GM23338 (cell line): ENCODE measurements around the gene IRF2. TPM values are rescaled to one million over a fixed set of nuclear protein-coding genes. Genes with fewer than 3 reads are reported as not detected.

ENCODE experiments used
- EZH2 ChIP-seq: fragments of 200-600 bp; sonication (generic); IDR thresholded peaks from one replicate; pipeline ENCODE4 v1.8.0; 2017; ENCODE audit warnings: antibody characterized with exemption, mild to moderate bottlenecking, low read depth; ENCODE audit not compliant: unreplicated experiment
- EZH2phosphoT487 ChIP-seq: fragments of 200-600 bp; sonication (generic); IDR thresholded peaks from one replicate; pipeline ENCODE4 v1.8.1; 2018; ENCODE audit warnings: antibody characterized with exemption; ENCODE audit not compliant: unreplicated experiment
- NANOG ChIP-seq: IDR thresholded peaks from 2 replicates; pipeline ENCODE4 v1.6.1; 2016; ENCODE audit warnings: antibody characterized with exemption, borderline replicate concordance
- POLR2AphosphoS5 ChIP-seq: IDR thresholded peaks from 2 replicates; pipeline ENCODE4 v1.6.1; 2016; ENCODE audit warnings: antibody characterized with exemption, low read depth
- REST ChIP-seq: IDR thresholded peaks from one replicate; pipeline ENCODE4 v1.6.1; 2018; ENCODE audit warnings: antibody characterized with exemption; ENCODE audit not compliant: unreplicated experiment
- STAT1 ChIP-seq: IDR thresholded peaks from one replicate; pipeline ENCODE4 v1.6.1; 2016; ENCODE audit warnings: antibody characterized with exemption; ENCODE audit not compliant: unreplicated experiment
- polyA plus RNA-seq: library from polyadenylated mRNA; unstranded; fragments of >200 nt; fragmentation: Nextera tagmentation; extraction: Ambion mirVana; gene quantifications from 2 replicates; pipeline ENCODE4 v1.2.1, GENCODE V29; 2016
- total RNA-seq: library from RNA; depleted of rRNA; stranded (reverse); fragments of >200 nt; shearing (Covaris generic); gene quantifications from 2 replicates; pipeline ENCODE4 v1.2.3, GENCODE V29; 2014
- TF ChIP-seq, protein P1 (sequence below): fragments of 250-450 bp; sonication (Bioruptor Pico); IDR thresholded peaks from 2 replicates; pipeline ENCODE4 v1.5.0; 2020; ENCODE audit warnings: mild to moderate bottlenecking, moderate library complexity
- TF ChIP-seq, protein P2 (sequence below): IDR thresholded peaks from 2 replicates; pipeline ENCODE4 v1.6.1; 2016; ENCODE audit warnings: antibody characterized with exemption

Gene IRF2
- total and polyA plus RNA-seq, 2 experiments from 2014 or later, result 14.7 to 15.0 TPM

GRCh38 chr4:184384810-184385557, 89.4 kb downstream of the IRF2 start (continued):
- TF ChIP-seq, protein P1, sequence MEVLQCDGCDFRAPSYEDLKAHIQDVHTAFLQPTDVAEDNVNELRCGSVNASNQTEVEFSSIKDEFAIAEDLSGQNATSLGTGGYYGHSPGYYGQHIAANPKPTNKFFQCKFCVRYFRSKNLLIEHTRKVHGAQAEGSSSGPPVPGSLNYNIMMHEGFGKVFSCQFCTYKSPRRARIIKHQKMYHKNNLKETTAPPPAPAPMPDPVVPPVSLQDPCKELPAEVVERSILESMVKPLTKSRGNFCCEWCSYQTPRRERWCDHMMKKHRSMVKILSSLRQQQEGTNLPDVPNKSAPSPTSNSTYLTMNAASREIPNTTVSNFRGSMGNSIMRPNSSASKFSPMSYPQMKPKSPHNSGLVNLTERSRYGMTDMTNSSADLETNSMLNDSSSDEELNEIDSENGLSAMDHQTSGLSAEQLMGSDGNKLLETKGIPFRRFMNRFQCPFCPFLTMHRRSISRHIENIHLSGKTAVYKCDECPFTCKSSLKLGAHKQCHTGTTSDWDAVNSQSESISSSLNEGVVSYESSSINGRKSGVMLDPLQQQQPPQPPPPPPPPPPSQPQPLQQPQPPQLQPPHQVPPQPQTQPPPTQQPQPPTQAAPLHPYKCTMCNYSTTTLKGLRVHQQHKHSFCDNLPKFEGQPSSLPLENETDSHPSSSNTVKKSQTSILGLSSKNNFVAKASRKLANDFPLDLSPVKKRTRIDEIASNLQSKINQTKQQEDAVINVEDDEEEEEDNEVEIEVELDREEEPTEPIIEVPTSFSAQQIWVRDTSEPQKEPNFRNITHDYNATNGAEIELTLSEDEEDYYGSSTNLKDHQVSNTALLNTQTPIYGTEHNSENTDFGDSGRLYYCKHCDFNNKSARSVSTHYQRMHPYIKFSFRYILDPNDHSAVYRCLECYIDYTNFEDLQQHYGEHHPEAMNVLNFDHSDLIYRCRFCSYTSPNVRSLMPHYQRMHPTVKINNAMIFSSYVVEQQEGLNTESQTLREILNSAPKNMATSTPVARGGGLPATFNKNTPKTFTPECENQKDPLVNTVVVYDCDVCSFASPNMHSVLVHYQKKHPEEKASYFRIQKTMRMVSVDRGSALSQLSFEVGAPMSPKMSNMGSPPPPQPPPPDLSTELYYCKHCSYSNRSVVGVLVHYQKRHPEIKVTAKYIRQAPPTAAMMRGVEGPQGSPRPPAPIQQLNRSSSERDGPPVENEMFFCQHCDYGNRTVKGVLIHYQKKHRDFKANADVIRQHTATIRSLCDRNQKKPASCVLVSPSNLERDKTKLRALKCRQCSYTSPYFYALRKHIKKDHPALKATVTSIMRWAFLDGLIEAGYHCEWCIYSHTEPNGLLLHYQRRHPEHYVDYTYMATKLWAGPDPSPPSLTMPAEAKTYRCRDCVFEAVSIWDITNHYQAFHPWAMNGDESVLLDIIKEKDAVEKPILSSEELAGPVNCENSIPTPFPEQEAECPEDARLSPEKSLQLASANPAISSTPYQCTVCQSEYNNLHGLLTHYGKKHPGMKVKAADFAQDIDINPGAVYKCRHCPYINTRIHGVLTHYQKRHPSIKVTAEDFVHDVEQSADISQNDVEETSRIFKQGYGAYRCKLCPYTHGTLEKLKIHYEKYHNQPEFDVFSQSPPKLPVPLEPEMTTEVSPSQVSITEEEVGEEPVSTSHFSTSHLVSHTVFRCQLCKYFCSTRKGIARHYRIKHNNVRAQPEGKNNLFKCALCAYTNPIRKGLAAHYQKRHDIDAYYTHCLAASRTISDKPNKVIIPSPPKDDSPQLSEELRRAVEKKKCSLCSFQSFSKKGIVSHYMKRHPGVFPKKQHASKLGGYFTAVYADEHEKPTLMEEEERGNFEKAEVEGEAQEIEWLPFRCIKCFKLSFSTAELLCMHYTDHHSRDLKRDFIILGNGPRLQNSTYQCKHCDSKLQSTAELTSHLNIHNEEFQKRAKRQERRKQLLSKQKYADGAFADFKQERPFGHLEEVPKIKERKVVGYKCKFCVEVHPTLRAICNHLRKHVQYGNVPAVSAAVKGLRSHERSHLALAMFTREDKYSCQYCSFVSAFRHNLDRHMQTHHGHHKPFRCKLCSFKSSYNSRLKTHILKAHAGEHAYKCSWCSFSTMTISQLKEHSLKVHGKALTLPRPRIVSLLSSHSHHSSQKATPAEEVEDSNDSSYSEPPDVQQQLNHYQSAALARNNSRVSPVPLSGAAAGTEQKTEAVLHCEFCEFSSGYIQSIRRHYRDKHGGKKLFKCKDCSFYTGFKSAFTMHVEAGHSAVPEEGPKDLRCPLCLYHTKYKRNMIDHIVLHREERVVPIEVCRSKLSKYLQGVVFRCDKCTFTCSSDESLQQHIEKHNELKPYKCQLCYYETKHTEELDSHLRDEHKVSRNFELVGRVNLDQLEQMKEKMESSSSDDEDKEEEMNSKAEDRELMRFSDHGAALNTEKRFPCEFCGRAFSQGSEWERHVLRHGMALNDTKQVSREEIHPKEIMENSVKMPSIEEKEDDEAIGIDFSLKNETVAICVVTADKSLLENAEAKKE (CRISPR knock-in tag), result no peak
- no peak for TF ChIP-seq REST
- no peak for TF ChIP-seq EZH2
- TF ChIP-seq NANOG, result no peak
- no peak for TF ChIP-seq POLR2AphosphoS5
- TF ChIP-seq, protein P2, sequence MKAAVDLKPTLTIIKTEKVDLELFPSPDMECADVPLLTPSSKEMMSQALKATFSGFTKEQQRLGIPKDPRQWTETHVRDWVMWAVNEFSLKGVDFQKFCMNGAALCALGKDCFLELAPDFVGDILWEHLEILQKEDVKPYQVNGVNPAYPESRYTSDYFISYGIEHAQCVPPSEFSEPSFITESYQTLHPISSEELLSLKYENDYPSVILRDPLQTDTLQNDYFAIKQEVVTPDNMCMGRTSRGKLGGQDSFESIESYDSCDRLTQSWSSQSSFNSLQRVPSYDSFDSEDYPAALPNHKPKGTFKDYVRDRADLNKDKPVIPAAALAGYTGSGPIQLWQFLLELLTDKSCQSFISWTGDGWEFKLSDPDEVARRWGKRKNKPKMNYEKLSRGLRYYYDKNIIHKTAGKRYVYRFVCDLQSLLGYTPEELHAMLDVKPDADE, result no peak
- no peak for TF ChIP-seq STAT1
- TF ChIP-seq EZH2phosphoT487, result no peak
